Natural killer cell treated with Interleukin-12 subunit alpha and Interleukin-12 subunit beta and Interleukin-15 and Interleukin-18, amount 100 ng/mL, for 72 hours (primary cell): ENCODE measurements around the gene THRB. TPM values are rescaled to one million over a fixed set of nuclear protein-coding genes. Genes with fewer than 3 reads are reported as not detected.

Source experiments
- ATAC-seq, 2 donors: fragments of 150-1000 bp; cut with Tn5 transposase in 1 of 2; sonication (Bioruptor Pico), chemical (Tn5 transposase) in 1 of 2; 2 replicates each; pipeline ENCODE4 v1.10.0; 2021
- DNase-seq: peaks from one replicate; pipeline ENCODE4 v3.0.0; 2022; ENCODE audit warnings: low spot score
- H3K27ac Mint-ChIP-seq, 2 donors: 1 replicate in 1 of 2; 2 replicates in 1 of 2; pipeline ENCODE4 v1.8.0; 2022; ENCODE audit warnings: mixed read lengths in 2 of 2, mild to moderate bottlenecking in 1 of 2, moderate library complexity in 1 of 2
- H3K27me3 Mint-ChIP-seq, 2 donors: 1 replicate in 1 of 2; 2 replicates in 1 of 2; pipeline ENCODE4 v1.8.0; 2022; ENCODE audit warnings: mixed read lengths in 2 of 2
- H3K36me3 Mint-ChIP-seq: one replicate; pipeline ENCODE4 v1.8.0; 2022; ENCODE audit warnings: mixed read lengths
- H3K4me1 Mint-ChIP-seq, 2 donors: 1 replicate in 1 of 2; 2 replicates in 1 of 2; pipeline ENCODE4 v1.8.0; 2022; ENCODE audit warnings: low read depth in 2 of 2, mixed read lengths in 2 of 2, mild to moderate bottlenecking in 1 of 2
- H3K4me3 Mint-ChIP-seq: one replicate; pipeline ENCODE4 v1.8.0; 2022; ENCODE audit warnings: mixed read lengths
- H3K9me3 Mint-ChIP-seq: 2 replicates; pipeline ENCODE4 v1.8.0; 2022; ENCODE audit warnings: mixed read lengths
- total RNA-seq, 2 donors: library from RNA; stranded (reverse); gene quantifications; one replicate each; pipeline ENCODE4 v1.2.3, GENCODE V29; 2022

THRB gene
- total RNA-seq, 2 donors from 2014 or later = 0.22 TPM; not detected in 1

- Mint-ChIP-seq H3K36me3 (no peaks in the 10 kb centered on the region), H3K27me3 (no peaks in the 10 kb centered on the region), H3K4me3 (no peak overlapping the region), H3K4me1 (no peaks in the 10 kb centered on the region), H3K9me3 (peaks cover 3% of the 10 kb centered on the region), H3K27ac (no peak overlapping the region)
- DNase-seq (no peak), ATAC-seq (no peak)
These were observed 119.8 kb downstream of the THRB start for GRCh38 chr3:24374801-24375200.

- no peak for ATAC-seq
These were observed 121.3 kb downstream of the THRB start for GRCh38 chr3:24373198-24373959.

DNA sequence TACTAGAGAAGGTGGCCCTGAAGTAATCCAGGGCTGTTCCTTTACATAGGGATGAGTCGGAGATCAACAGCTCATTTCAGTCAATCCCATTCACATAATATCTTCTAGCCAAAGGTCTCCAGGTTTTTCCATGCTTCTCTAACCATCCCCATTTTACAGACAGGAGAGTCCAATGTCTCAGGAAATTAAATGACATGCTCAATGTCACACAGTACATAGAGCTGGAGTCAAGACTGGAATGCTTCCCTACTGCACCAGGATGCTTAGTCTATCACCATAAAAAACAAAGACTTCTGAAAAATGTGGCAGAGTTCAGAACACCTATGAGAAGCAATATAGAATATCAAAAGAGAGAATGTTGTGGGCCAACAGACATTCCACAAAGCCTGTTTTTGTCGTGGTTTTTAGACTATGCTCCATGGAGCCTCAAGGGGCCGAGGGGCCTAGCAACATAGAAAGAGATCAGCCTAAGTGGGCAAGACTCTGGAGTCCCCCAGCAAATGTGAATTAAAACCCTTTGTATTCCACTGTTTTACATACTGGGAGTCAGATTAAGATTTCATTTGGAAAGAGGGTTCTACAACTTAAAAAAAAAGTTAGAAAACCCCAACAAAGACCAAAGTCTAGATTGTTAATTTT is 122.0 kb downstream of the THRB start:
- H3K27ac Mint-ChIP-seq = no peak overlapping the region
- no peaks in the 10 kb centered on the region for H3K9me3 Mint-ChIP-seq
- DNase-seq (no peak), ATAC-seq (no peak)
- H3K27me3 Mint-ChIP-seq = no peaks in the 10 kb centered on the region
- H3K4me3 Mint-ChIP-seq = no peak overlapping the region
- H3K4me1 Mint-ChIP-seq = no peaks in the 10 kb centered on the region
- H3K36me3 Mint-ChIP-seq = no peaks in the 10 kb centered on the region

More at GRCh38 chr3:24373198-24373959, 121.3 kb downstream of the THRB start:
- no peaks in the 10 kb centered on the region for H3K9me3 Mint-ChIP-seq
- H3K36me3 Mint-ChIP-seq = no peaks in the 10 kb centered on the region
- H3K27ac Mint-ChIP-seq = no peak overlapping the region
- no peaks in the 10 kb centered on the region for H3K27me3 Mint-ChIP-seq
- H3K4me3 Mint-ChIP-seq = no peak overlapping the region
- H3K4me1 Mint-ChIP-seq = no peaks in the 10 kb centered on the region
- no peak for DNase-seq

GRCh38 chr3:24370352-24371090 is 124.1 kb downstream of the THRB start:
- H3K9me3 Mint-ChIP-seq = peaks cover 3% of the 10 kb centered on the region
- H3K4me3 Mint-ChIP-seq = no peak overlapping the region
- no peak overlapping the region for H3K27ac Mint-ChIP-seq
- no peaks in the 10 kb centered on the region for H3K27me3 Mint-ChIP-seq
- H3K36me3 Mint-ChIP-seq = no peaks in the 10 kb centered on the region
- no peak for DNase-seq
- H3K4me1 Mint-ChIP-seq = no peaks in the 10 kb centered on the region
- no peak for ATAC-seq

GRCh38 chr3:24368605-24369004 is 126.0 kb downstream of the THRB start:
- no peak overlapping the region for H3K4me3 Mint-ChIP-seq
- no peaks in the 10 kb centered on the region for H3K36me3 Mint-ChIP-seq
- DNase-seq = no peak
- H3K27me3 Mint-ChIP-seq = no peaks in the 10 kb centered on the region
- H3K27ac Mint-ChIP-seq = no peak overlapping the region
- peaks cover 3% of the 10 kb centered on the region for H3K9me3 Mint-ChIP-seq
- ATAC-seq = no peak
- no peaks in the 10 kb centered on the region for H3K4me1 Mint-ChIP-seq

- no peaks in the 10 kb centered on the region for H3K36me3 Mint-ChIP-seq
- no peaks in the 10 kb centered on the region for H3K4me1 Mint-ChIP-seq
- no peaks in the 10 kb centered on the region for H3K27me3 Mint-ChIP-seq
- no peak overlapping the region for H3K4me3 Mint-ChIP-seq
- H3K9me3 Mint-ChIP-seq = peaks cover 3% of the 10 kb centered on the region
- no peak overlapping the region for H3K27ac Mint-ChIP-seq
- no peak for ATAC-seq
- no peak for DNase-seq
These were observed 126.9 kb downstream of the THRB start for GRCh38 chr3:24367664-24368264.

DNA sequence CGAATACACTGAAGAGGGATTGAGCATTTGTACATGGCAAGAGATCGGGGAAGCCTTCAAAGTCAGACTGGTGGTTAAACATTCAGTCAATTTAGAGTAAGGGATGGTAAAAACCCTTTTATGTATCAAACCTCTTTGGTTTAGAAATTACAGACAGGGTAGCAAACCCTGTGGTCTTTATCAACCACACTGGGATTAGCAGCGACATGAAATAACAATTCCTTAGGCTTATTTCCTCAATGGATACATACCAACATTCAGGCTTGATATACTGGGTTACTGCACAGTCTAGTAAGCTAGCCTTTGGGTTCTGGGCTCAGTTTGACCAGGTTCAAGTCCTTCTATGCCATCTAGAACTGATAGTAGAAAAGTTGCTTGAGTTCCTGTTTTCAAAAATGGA is 127.4 kb downstream of the THRB start:
- Mint-ChIP-seq H3K4me3 (no peak overlapping the region), H3K4me1 (no peaks in the 10 kb centered on the region), H3K36me3 (no peaks in the 10 kb centered on the region), H3K9me3 (peaks cover 3% of the 10 kb centered on the region), H3K27me3 (no peaks in the 10 kb centered on the region), H3K27ac (no peak overlapping the region)
- DNase-seq (no peak), ATAC-seq (no peak)

GRCh38 chr3:24365168-24365567 is 129.5 kb downstream of the THRB start:
- no peak for DNase-seq
- Mint-ChIP-seq H3K27ac (no peak overlapping the region), H3K9me3 (peaks cover 3% of the 10 kb centered on the region)

DNA sequence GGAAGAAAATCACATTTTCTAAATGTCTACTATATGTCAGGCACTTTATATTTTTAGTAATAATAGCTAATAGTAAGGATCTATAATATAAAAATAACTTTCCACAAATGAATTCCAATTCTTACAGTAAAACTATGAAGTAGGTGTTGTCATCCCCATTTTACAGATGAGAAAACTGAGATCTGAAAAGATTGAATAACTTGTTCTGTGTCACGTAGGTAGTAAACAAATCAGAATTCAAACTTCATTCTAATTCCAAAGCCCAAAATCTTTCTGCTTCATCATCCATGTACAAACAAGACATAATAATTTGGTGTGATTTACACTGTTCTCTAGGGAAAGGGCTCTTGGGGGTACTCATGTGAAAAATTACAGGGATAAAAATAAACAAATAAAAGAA is 130.3 kb downstream of the THRB start:
- ATAC-seq (no peak), DNase-seq (no peak)
- Mint-ChIP-seq H3K9me3 (peaks cover 3% of the 10 kb centered on the region), H3K27me3 (no peaks in the 10 kb centered on the region), H3K36me3 (no peaks in the 10 kb centered on the region), H3K27ac (no peak overlapping the region), H3K4me1 (no peaks in the 10 kb centered on the region), H3K4me3 (no peak overlapping the region)

More at GRCh38 chr3:24365168-24365567, 129.5 kb downstream of the THRB start:
- no peaks in the 10 kb centered on the region for H3K27me3 Mint-ChIP-seq
- H3K4me3 Mint-ChIP-seq = no peak overlapping the region
- H3K36me3 Mint-ChIP-seq = no peaks in the 10 kb centered on the region
- ATAC-seq = no peak
- no peaks in the 10 kb centered on the region for H3K4me1 Mint-ChIP-seq

DNA sequence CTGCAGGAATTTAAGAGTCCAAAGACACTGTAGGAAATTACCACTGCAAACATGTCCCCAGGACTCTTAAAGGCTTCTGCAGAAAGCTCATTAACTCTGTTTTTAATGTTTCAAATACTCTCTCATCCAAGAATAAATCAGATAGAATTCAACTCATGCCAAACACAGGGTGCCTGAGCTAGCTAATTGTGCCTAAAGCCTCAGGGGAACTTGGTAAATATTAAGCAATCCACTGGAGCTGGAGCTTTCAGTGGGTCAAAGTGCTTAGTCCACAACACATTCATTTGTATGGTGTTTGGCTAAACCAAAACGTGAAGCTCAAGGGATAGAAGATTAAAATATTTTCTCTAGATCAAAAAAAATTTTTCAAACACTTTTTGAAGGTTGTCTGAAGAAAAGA is 131.4 kb downstream of the THRB start:
- no peak overlapping the region for H3K4me3 Mint-ChIP-seq
- H3K36me3 Mint-ChIP-seq = no peaks in the 10 kb centered on the region
- H3K27me3 Mint-ChIP-seq = no peaks in the 10 kb centered on the region
- no peak for ATAC-seq
- no peak for DNase-seq
- peaks cover 3% of the 10 kb centered on the region for H3K9me3 Mint-ChIP-seq
- H3K4me1 Mint-ChIP-seq = no peaks in the 10 kb centered on the region
- H3K27ac Mint-ChIP-seq = no peak overlapping the region

GRCh38 chr3:24361623-24362022 is 133.0 kb downstream of the THRB start:
- DNase-seq (no peak), ATAC-seq (no peak)
- Mint-ChIP-seq H3K4me3 (no peak overlapping the region), H3K36me3 (no peaks in the 10 kb centered on the region), H3K4me1 (no peaks in the 10 kb centered on the region), H3K27me3 (no peaks in the 10 kb centered on the region), H3K9me3 (no peaks in the 10 kb centered on the region), H3K27ac (no peak overlapping the region)

- Mint-ChIP-seq H3K9me3 (no peaks in the 10 kb centered on the region), H3K4me1 (no peaks in the 10 kb centered on the region)
- no peak for DNase-seq
These were observed 133.7 kb downstream of the THRB start for GRCh38 chr3:24360957-24361356.

DNA sequence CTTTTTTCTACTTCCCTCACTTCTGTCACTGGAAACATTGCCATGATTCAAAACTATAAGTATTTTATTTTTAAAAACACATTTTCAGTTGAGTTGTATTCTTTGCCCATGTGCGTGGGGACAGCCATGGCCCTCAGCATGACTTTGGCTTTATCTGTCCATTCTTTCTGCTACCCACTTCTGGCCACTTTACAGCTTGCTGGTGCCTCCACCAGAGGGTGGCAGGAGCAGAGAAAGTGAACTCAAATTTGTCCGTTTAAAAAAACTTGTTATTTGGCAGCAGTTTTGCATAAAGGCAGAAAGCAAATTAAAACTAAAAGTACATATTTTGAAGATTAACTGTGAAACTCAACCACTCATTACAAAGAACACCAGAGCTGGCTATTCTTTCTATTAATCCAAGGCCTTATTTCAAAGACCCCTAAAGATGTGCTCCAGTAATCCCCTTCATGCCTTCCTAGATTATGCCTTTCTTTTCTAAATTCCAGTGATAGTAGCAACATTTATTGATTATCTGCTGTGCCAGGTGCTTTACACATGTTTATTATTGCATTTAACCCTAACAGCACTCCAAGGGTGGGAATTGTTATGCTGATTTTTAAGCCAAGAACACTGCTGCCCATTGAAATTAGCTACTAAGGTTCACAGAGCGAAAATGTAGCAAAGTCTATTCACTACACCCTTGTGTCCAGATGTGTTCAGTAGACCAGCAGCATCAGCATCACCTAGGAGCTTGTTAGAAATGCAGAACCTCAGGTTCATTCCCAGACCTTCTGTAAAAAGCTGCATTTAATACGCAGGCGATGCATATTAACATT is 134.8 kb downstream of the THRB start:
- H3K27ac Mint-ChIP-seq = no peak overlapping the region
- no peaks in the 10 kb centered on the region for H3K27me3 Mint-ChIP-seq
- no peaks in the 10 kb centered on the region for H3K9me3 Mint-ChIP-seq
- H3K4me1 Mint-ChIP-seq = no peaks in the 10 kb centered on the region
- ATAC-seq = no peak
- H3K36me3 Mint-ChIP-seq = no peaks in the 10 kb centered on the region
- no peak overlapping the region for H3K4me3 Mint-ChIP-seq
- no peak for DNase-seq

More at GRCh38 chr3:24360957-24361356, 133.7 kb downstream of the THRB start:
- no peak for ATAC-seq
- Mint-ChIP-seq H3K27me3 (no peaks in the 10 kb centered on the region), H3K36me3 (no peaks in the 10 kb centered on the region), H3K27ac (no peak overlapping the region), H3K4me3 (no peak overlapping the region)
